NCI-H748 (cell line): ENCODE results near the gene OR6C2.
"Not testable (repeated sequence)": the region's sequence is repeated elsewhere in the genome, so short reads cannot be mapped to it uniquely, and the experiment has no call there.

Experiments used
- DNase-seq: peaks from one replicate; lab custom pipeline; 2025; ENCODE audit not compliant: unreplicated experiment; lab: John Stamatoyannopoulos, UW

Gene OR6C2

GRCh38 chr12:55470088-55470829, 26.4 kb downstream of the OR6C2 start, which contains the start of gene OR6C70:
Gene OR6C70 (minus strand): TSS chr12:55470138. CDS start chr12:55470138, 0 bp downstream.
- no peak for DNase-seq

DNA sequence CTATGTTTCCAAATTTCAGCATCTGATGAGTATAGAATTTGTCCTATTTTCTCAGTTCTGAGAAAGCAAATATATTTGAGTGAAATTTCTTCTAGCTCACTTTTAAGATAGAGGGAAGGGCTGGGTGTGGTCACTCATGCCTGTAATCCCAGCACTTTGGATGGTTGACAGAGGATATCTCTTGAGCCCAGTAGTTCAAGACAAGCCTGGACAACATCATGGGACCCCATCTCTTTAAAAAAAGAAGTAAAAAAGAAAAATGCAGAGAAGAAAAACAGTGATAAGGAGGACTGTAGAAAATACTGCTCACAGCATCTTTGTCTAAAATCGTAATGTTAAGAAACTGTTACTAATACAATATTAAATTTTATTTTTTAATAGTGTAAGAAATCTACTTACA, 28.4 kb downstream of the OR6C2 start:
- DNase-seq = no peak

- DNase-seq = not testable (repeated sequence)
Observed at GRCh38 chr12:55479136-55479535, 35.3 kb downstream of the OR6C2 start.

DNA sequence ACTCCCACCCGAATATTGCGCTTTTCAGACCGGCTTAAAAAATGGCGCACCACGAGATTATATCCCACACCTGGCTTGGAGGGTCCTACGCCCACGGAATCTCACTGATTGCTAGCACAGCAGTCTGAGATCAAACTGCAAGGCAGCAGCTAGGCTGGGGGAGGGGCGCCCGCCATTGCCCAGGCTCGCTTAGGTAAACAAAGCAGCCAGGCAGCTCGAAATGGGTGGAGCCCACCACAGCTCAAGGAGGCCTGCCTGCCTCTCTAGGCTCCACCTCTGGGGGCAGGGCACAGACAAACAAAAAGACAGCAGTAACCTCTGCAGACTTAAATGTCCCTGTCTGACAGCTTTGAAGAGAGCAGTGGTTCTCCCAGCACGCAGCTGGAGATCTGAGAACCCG, 40.4 kb downstream of the OR6C2 start:
- DNase-seq = not testable (repeated sequence)

- no peak for DNase-seq
Observed at GRCh38 chr12:55492078-55492477, 48.2 kb downstream of the OR6C2 start, which contains the start of gene OR6C68. Gene OR6C68 (plus strand): TSS chr12:55492378. CDS start chr12:55492378, 0 bp downstream.

- DNase-seq = no peak
Observed at GRCh38 chr12:55495490-55495889, 51.6 kb downstream of the OR6C2 start.

- no peak for DNase-seq
Observed at GRCh38 chr12:55499231-55499630, 55.4 kb downstream of the OR6C2 start.

GRCh38 chr12:55499810-55500252, 56.0 kb downstream of the OR6C2 start:
- no peak for DNase-seq

GRCh38 chr12:55501601-55502000, 57.7 kb downstream of the OR6C2 start:
- DNase-seq = no peak
